Stimulated activated CD8-positive, alpha-beta memory T cell treated with anti-CD3 and anti-CD28 coated beads, Interleukin-2, amount 100 ng/mL, for 48 hours (primary cell): ENCODE measurements around the gene NAA38.

Experiments
- DNase-seq, 2 donors: peaks; one replicate each; pipeline ENCODE4 v3.0.0-alpha.2; 2020; ENCODE audit warnings: low read depth in 2 of 2

The NAA38 gene, protein sequence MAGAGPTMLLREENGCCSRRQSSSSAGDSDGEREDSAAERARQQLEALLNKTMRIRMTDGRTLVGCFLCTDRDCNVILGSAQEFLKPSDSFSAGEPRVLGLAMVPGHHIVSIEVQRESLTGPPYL

GRCh38 chr17:7856811-7857712, at the start of gene NAA38:
NAA38 (minus strand) TSS chr17:7857559; CDS start chr17:7857463, 96 bp downstream.
- peak; percentile 84 to 86 for DNase-seq

DNA sequence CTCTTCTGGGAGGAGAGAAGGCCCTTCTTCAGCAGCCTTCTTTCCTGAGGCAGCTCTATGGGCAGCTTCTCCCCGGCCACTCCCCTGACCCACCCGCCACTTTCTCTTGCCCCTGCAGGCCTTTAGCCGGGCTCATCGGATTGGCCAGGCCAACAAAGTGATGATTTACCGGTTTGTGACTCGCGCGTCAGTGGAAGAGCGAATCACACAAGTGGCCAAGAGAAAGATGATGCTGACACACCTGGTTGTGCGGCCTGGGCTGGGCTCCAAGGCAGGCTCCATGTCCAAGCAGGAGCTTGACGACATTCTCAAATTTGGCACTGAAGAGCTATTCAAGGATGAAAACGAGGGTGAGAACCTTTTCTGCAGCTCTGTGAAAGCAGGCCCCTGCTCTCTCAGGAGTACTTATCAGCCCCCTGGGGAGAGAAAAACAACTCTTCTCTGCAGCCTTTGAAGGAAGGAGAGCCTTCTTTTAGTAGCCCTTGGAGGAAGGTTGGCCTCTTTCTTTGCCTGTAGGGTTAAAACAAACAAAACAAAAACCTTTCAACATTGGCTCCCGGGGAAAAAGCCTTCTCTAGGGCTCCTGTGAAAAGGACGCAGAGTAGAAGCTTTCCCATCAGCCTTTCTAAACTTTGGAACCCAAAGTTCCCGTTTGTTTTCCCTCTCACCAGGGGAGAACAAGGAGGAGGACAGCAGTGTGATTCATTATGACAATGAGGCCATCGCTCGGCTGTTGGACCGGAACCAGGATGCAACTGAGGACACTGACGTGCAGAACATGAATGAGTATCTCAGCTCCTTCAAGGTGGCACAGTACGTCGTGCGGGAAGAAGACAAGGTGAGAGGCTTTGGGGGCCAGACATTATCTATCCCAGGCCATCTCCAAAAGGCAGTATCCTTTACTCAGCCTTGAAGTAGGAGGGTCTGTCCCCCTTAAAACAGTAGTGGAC, 46.1 kb upstream of the NAA38 start:
- no peak for DNase-seq

DNA sequence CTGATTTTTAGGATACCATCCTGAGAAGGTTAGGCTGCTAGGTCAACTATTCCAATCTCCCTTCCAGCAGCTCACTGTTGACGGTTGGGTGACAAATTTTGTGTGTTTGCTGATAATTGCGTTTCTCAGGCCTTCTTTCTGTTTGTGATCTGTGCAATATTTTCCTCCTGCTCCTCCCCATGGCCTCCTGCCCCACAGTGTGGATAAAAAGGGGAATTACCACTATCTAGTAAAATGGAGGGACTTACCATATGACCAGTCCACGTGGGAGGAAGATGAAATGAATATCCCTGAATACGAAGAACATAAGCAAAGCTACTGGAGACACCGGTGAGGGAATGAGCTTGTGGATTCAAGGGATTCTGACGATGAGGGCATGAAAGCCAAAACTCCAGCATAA, 40.4 kb upstream of the NAA38 start:
- DNase-seq = no peak

DNA sequence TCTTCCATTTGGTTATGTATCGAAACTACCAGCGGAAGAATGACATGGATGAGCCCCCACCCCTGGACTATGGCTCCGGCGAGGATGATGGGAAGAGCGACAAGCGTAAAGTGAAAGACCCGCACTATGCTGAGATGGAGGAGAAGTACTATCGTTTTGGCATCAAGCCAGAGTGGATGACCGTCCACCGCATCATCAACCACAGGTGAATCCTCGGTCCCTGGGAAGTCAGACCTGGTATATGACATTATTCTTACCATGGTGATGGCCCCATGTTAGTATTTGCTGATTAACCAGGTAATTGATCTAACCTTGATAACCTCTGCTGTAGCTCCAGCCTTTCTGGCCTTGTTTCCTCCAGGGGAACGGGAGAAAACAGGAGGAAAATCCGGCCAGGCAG, 39.7 kb upstream of the NAA38 start:
- no peak for DNase-seq

GRCh38 chr17:7894866-7895265, 37.5 kb upstream of the NAA38 start:
- no peak for DNase-seq

DNA sequence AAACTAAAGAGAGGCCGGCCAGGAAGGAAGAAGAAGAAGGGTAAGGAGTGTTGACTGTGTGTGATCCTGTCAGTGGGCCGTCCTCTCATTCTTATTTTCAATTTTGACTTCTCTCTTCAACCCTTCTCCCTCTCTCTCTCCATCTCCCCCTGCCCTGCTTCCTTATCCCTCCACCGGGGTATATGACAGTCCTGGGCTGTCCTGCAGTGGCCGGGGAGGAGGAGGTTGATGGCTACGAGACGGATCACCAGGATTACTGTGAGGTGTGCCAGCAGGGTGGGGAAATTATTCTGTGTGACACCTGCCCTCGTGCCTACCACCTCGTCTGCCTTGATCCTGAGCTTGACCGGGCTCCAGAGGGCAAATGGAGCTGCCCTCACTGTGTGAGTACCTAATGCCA, 36.9 kb upstream of the NAA38 start:
- DNase-seq = no peak

DNA sequence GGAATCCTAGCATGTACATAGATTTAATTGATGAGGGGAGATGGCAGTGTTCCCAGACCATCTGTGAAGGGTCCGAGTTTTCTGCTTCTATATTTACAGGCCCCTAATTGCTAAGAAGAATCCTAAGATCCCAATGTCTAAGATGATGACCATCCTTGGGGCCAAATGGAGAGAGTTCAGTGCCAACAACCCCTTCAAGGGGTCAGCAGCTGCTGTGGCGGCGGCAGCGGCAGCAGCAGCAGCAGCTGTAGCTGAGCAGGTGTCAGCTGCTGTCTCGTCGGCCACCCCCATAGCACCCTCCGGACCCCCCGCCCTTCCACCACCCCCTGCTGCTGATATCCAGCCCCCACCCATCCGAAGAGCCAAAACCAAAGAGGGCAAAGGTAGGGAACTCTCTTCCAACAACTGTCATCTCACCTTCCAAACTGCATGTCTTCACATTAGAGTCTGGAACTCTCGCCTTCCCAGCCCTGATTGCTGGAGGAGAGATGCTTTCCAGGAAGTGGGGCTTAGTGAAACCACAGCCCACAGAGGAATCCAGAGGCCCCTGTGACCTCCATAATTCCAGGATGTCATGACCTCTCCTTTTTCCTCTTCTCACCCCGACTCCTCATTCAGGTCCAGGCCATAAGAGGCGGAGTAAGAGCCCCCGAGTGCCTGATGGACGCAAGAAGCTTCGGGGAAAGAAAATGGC, 36.0 kb upstream of the NAA38 start:
- DNase-seq = no peak

DNA sequence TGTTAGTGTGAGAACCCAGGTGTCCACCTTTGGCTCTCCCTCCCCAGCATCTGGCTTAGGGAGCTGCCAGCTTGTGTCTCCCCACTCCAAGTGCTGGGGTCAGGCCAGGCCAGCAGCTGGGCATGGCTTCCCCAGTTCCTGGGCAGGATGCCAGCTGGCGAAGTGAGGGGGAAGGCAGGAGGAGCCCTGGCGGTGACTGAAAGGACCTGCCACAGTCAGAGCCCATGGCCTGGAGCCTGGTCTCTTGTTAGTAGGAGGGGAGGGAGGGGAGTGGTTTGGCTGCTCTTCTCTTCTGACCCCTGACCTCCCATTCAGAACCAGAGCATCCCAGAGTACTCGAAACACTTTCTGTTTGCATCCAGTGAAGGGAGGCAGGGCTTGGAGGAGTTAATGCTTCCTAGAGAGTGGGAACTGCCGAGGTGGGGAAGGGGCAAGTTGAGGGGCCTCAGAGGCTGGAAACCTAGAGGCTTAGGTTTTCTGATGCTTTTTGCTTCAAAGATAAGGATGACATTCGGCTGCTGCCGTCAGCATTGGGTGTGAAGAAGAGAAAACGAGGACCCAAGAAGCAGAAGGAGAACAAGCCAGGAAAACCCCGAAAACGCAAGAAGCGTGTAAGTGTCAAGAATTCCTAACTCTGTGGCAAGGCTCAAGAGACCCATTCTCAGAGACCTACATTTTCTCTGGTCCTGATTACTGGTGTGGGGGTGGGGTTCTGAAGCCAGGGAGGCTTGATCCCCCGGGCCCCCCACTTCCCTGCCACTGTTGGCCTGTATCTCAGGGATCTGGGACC, 32.0 kb upstream of the NAA38 start:
- DNase-seq = peak in 1 of 2 donors; percentile 25

DNA sequence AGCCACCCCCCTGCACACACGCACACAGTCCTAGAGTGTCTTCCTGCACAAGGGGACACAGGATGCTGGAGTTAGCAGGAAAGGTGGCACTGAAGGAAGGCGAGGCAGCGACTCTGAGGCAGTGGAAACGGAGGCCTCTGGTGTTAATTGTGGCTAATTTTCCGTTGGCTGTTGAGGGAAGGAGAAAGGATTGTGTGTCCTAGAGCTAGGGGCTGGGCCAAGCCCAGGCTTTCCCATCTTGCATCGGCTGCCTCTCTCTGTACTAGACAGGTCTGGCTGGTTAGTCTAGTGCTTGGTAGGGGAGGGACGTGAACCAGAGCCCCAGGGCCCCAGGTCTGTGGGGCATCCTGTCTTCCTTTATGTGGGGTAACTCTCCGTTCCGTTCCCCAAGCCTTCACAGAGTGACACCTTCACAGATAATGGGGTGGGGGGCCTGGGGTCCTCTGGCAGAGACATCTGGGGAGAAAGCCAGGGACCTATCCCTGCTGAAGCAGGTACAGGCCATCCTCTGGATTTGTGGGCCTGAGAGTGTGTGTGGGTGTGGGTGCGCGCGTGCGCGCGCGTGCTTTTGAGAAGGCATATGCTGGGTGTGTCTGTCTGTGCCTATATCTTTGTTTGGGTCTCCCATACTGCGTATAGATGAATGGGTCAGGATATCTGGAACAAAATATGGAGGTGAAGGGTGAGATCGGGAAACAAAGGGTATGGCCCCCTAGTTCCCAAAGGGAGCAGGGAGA, 31.0 kb upstream of the NAA38 start, which contains the start of gene CHD3:
CHD3 (plus strand) TSS at position 606 of the 737 bp plus-strand sequence. CDS start 212 bp downstream, outside the sequence.
- peak; percentile 26 to 52 for DNase-seq

DNA sequence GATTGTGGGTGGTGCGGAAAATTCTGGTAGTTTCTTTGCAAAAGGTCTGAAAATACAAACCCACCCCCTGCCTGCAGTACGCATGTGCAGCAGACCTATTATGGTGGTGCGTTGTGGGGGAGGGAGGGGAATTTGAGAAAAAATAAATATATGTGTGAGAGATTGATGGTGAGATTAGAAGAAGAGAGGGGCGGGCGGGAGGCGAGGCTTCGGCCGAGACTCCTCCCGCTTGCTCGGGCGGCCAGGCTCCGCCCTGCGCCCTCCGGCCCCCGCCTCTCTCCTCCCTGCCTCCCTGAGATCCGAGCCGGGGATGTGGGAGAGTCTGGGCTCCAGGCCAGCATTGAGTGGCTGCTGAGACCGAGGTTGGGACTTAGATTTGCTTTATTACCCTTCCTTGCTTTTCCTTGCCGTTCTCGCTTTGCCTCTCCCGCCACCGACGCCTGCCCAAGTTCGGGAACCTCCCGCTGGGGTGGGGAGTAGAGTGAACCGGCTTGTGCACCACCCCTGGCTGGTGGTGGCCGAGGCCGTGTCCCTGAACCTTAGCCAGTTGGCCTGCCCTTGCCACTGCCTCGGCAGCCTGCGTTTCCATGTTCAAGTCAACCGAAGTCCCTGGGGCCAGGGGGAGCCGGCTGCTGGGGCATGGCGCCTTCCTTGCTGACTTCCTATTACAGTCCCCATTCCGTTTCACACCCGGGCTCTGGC, 30.3 kb upstream of the NAA38 start:
- DNase-seq = peak; percentile 74 to 83

DNA sequence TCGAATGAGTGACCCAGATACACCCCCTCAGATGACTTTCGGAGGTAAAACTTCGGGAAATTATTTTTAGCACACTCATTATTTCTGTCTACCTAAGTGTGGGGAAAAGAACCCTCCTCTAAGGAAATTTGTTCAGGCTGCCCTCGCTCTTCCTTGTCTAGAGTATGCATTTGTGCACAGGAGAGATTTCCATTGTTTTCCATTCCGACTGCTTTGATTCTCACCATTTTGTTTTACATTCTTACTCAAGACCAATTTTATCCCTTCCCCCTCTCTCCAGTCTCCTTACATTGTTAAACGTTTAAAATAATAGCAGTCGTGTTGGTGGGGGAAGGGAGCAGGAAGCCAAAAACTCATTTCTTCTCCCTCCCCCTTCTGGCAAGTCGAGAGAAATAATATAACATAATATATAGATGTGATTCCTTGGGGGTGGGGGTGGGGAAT, 29.7 kb upstream of the NAA38 start:
- no peak for DNase-seq

GRCh38 chr17:7886227-7887037, 29.1 kb upstream of the NAA38 start:
- peak; percentile 38 to 40 for DNase-seq

DNA sequence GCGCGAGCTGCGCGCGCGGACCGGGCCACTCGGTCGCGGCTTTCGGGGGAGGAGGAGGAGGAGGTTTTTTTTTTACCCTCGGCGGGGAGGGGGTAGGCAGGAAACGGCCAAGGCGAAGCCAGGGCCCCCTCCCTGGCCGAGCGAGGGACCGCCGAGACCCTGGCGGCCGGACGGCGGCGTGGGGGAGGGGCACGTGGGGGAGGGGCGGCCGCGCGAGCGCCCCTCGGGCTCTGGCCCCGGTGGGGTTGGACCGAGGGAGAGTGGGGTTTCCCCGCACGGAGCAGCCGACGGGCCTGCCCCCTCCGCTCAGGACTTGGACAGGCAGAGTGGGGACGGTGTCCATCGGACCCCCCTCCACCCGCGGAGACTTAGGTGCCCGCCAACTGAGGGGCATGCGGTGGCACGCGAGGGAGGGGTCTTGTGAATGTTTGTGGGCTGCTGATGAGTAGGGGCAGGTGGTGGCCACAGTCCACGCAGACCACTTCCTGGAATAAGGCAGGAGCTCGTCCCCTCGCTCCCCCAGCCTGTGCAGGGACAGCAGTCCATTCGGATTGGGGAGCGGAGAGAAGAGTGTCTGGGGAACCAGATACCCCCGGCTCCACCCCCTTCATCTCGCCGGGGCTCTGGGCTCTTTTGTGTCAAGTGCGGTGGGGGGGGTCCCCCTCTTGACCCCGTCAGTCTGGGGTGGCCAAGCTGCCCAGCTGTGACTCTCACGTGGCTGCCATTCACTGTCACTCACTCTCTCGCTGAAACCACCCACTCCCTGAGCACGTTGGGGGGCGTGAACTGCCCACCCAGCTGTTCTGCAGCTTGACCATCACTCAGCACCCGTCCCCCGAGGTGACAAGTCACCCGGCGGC, 28.2 kb upstream of the NAA38 start:
- DNase-seq = peak; percentile 23 to 28

DNA sequence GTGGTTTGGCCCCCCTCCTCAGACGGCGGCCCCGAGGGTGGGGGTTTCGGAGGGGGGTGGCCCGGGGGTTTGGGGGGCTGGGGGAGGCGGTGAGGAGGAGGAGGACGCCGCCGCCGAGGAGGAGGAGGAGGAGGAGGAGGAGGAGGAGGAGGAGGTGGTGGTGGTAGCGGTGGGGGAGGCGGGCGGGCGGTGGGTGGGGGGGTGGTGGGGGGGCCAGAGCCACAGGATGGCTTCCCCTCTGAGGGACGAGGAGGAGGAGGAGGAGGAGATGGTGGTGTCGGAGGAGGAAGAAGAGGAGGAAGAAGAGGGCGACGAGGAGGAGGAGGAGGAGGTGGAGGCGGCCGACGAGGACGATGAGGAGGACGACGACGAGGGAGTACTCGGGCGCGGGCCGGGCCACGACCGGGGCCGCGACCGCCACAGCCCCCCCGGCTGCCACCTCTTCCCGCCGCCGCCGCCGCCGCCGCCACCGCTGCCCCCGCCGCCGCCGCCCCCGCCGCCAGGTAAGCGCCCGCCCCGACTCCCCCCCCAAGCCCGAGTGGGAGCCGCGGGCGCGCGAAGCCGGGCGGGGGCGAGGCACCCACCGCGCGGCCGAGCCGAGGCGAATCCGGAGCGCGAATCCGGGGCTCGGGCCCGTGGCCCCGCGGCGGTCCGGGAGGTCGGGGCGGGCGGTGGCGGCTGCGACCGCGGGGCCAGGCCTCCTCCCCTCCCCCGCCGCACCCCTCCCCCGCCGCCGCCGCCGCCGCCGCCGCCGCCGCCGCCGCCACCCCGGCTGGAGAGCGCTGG, 27.4 kb upstream of the NAA38 start:
- DNase-seq = peak; percentile 16 to 18

- no peak for DNase-seq
These were observed 26.5 kb upstream of the NAA38 start for GRCh38 chr17:7883781-7884386.

DNA sequence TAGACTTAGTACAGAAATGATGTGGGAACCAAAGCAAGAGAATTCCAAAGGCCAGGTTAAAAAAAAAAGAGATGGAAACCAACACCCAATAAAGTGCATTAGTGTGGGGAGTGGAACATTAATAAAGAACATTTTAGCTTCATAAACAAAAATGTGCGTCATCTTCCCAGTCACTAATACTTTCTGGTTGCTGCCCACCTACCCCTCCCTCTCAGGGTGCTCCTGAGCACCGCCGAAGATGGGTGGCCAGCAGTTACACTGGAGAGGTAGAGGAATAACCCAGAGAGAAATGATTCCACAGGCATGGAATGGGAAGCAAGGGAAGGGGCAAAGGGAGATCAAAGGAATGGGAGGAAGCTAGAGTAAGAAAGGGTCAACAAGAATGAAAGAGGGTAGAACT, 25.3 kb upstream of the NAA38 start:
- DNase-seq = no peak
